Endothelial cell of coronary artery (primary cell): ENCODE results near the gene ACVRL1. TPM values are rescaled to one million over a fixed set of nuclear protein-coding genes. Genes with fewer than 3 reads are reported as not detected.

Experiments
- total RNA-seq: library from RNA; depleted of rRNA; stranded (reverse); fragments of >200 nt; gene quantifications from 2 replicates; pipeline ENCODE4 v1.2.3, GENCODE V29; 2014

ACVRL1 gene
- 448 and 520 TPM in 2 replicates for total RNA-seq

DNA sequence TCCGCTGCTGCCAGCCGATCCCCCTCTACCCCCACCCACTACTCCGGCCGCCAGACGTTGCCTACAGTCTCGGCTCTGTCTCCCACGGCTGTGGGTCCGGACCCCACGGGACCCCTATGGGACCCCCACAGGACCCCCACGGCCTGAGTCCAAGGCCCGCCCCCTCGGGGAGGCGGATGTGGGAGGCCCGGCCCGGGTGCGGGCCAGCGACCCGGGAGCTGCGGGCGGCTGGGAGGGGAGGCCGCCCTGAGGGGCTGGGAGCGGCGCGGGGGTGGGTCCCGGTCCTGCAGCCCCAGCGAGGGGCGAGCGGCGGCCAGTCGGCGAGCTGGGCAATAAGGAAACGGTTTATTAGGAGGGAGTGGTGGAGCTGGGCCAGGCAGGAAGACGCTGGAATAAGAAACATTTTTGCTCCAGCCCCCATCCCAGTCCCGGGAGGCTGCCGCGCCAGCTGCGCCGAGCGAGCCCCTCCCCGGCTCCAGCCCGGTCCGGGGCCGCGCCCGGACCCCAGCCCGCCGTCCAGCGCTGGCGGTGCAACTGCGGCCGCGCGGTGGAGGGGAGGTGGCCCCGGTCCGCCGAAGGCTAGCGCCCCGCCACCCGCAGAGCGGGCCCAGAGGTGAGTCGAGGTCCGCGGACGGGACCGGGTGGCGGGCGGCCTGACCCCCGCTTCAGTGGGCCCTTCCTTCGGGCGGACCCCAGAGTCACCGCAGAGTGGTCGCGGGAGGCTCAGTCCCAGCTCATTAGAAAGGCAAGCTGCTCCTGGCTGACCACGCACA lies at the start of gene ACVRL1:
TSS of gene ACVRL1 (plus strand) at position 422 of the 773 bp plus-strand sequence. CDS start 4,971 bp downstream, outside the sequence.

DNA sequence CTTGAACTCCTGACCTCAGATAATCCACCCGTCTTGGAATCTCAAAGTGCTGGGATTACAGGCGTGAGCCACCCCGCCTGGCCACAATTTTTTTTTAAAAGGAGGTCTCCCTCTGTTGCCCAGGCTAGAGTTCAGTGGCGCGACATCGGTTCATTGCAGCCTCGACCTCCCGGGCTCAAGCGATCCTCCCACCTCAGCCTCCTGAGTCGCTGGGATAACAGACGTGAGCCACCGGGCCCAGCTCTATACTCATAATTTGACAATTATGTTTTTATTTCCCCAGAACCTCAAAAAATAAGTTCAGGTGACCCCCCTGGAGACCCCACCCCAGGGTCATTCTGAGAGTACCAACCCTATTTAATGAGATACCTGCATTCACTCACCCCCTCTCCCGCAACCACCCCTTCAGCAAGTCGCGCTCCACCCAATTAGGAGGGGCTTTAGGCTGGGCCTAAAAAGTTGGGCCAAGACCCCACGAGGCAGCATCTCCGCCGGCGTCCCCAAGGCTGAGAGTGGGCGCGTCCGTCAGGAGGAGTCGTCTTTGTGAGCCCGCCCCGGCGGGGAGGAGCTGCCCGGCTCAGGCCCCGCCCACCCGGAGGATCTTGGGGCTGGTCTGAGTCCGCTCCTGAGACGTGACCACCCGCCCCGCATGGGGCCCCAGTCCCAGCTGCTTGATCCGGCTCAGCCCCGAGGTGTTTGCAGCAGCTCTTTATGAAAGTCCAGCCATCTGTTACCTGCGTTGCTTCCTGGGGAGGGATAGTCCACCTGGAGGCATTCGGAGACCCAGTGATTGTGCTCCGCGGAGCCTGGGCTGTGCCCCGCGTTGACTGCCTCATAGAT lies 19.6 kb upstream of the ACVRL1 start, which contains the start of gene ANKRD33:
TSS of gene ANKRD33 (plus strand) at position 628 of the 840 bp plus-strand sequence. CDS start at position 712, 84 bp downstream.

GRCh38 chr12:51951199-51951842 lies 44.0 kb downstream of the ACVRL1 start, which contains the start of gene ACVR1B:
Gene ACVR1B (plus strand): TSS chr12:51951699. CDS start chr12:51951744, 45 bp downstream.

Other genes with a start within 250 kb of the ACVRL1 start
- gene FIGNL2, start 58.8 kb upstream of the ACVRL1 start, total RNA-seq = 0.18 and 0.19 TPM in 2 replicates
- gene ANKRD33, start 19.4 kb upstream of the ACVRL1 start, total RNA-seq = under 0.01 and 0.09 TPM in 2 replicates
- 12.9 and 20.0 TPM in 2 replicates for gene ACVR1B, start 44.2 kb downstream of the ACVRL1 start, total RNA-seq
- gene TAMALIN, start 99.4 kb downstream of the ACVRL1 start, total RNA-seq = 30.7 and 41.4 TPM in 2 replicates
- gene NR4A1, start 143.9 kb downstream of the ACVRL1 start, total RNA-seq = 0.27 and 1.4 TPM in 2 replicates
- gene ATG101, start 162.5 kb downstream of the ACVRL1 start, total RNA-seq = 81.8 and 87.6 TPM in 2 replicates
- under 0.01 TPM in 1 of 2 replicates, not detected in the other for gene SMIM41, start 172.2 kb downstream of the ACVRL1 start, total RNA-seq